ENCODE results near the gene DNAJB6. TPM values are rescaled to one million over a fixed set of nuclear protein-coding genes. Genes with fewer than 3 reads are reported as not detected.

DNAJB6 gene
- total and polyA plus RNA-seq, 2 of the 4 experiments (the other 2 are of a cell fraction), result 93.4 to 165 TPM

GRCh38 chr7:157292770-157293412, 43.9 kb upstream of the DNAJB6 start:
- Histone ChIP-seq H2BK5ac (ENCODE audit: low read depth, low read length, poor library complexity, severe bottlenecking) (no peak overlapping the region), H3K4me1 (ENCODE audit: control insufficient read depth, insufficient read depth, low read length) (no peaks in the 10 kb centered on the region), H2AK9ac (replicated peaks; ENCODE audit: low read depth, low read length, poor library complexity) (no peak overlapping the region), H3K4me2 (ENCODE audit: low read depth, low read length) (no peak overlapping the region), H2BK15ac (ENCODE audit: low read depth, low read length) (no peak overlapping the region), H2BK20ac (ENCODE audit: low read depth, low read length) (no peak overlapping the region), H3K18ac (ENCODE audit: low read depth, low read length) (no peak overlapping the region), H3K56ac (ENCODE audit: extremely low read depth, insufficient read depth, low read length) (no peak overlapping the region), H3K9ac (ENCODE audit: low read depth, low read length) (no peak overlapping the region), H3K9me3 (ENCODE audit: control insufficient read depth, insufficient read depth, low read length) (peaks cover 3% of the 10 kb centered on the region), H4K5ac (ENCODE audit: low read depth, low read length) (no peak overlapping the region), H3K23ac (ENCODE audit: low read depth, low read length) (no peak overlapping the region), H3K4ac (ENCODE audit: low read depth, low read length) (no peak overlapping the region), H3K79me1 (ENCODE audit: low read depth in 1 of 2, low read length in 2 of 2) (no peaks in the 10 kb centered on the region), H4K91ac (ENCODE audit: insufficient read depth, low read depth, low read length) (no peak overlapping the region), H3K14ac (replicated peaks; ENCODE audit: low read depth, low read length) (no peak overlapping the region), H4K20me1 (ENCODE audit: insufficient read depth, low read length) (no peaks in the 10 kb centered on the region), H3K4me3 (ENCODE audit: insufficient read depth, low read depth, low read length) (no peak overlapping the region), H2AK5ac (ENCODE audit: low read depth, low read length) (no peak overlapping the region), H2BK120ac (ENCODE audit: low read depth, low read length) (no peak overlapping the region), H3K27me3 (ENCODE audit: control insufficient read depth, insufficient read depth, low read length) (no peaks in the 10 kb centered on the region; the same call in 1 of the 2 replicates), H3K9me1 (ENCODE audit: insufficient read depth, low read length) (no peaks in the 10 kb centered on the region), H3K36me3 (ENCODE audit: control insufficient read depth, insufficient read depth, low read length) (no peaks in the 10 kb centered on the region), H3K27ac (ENCODE audit: insufficient read depth, low read length) (no peak overlapping the region), H2AFZ (replicated peaks; ENCODE audit: low read length, poor library complexity) (peak overlapping the region; percentile 58), H4K8ac (ENCODE audit: low read depth in 2 of 2, low read length in 2 of 2) (no peak overlapping the region)
- ChIA-PET POLR2A (ENCODE audit: unreplicated experiment) (no interaction called here), CTCF (no interaction called here)
- no peak for DNase-seq
- dilution Hi-C loops (cut with HindIII; ENCODE audit: low sequenced_read_pairs, unreplicated experiment), result no loop called here
- intact Hi-C loops (cut with micrococcal nuclease), result no loop called here
- TF ChIP-seq ELK1 (IDR thresholded peaks at IDR 0.05; ENCODE audit: borderline replicate concordance, low read depth, low read length), result no peak
- no peak for TF ChIP-seq MAZ (IDR thresholded peaks at IDR 0.05; ENCODE audit: borderline replicate concordance, low read depth, low read length)
- TF ChIP-seq FOS (IDR thresholded peaks at IDR 0.05; ENCODE audit: low read depth, low read length), result no peak
- TF ChIP-seq CTCF (conservative IDR thresholded peaks at IDR 0.05; ENCODE audit: low read depth, low read length), result no peak
- no peak for TF ChIP-seq SMC3 (IDR thresholded peaks at IDR 0.05; ENCODE audit: low read depth, low read length)
- WGBS, 2 experiments (ENCODE audit: extremely low coverage in 2 of 2, insufficient read length in 1 of 2), result 65% methylated on average over 18 of the region's 32 CpGs; no CpG with 5 or more reads in 1 of the 2 experiments
- ATAC-seq (ENCODE audit: low read depth), result no peak
- BruUV-seq (replicated peaks), result no TSS peak
- in situ Hi-C loops (cut with MboI; ENCODE audit: low sequenced_read_pairs), result no loop called here

Data from IMR-90 (cell line).